Measurements from ENCODE around the gene FCER1G.
A peak's percentile ranks its signal among the peaks of the same experiment; 100 is the strongest.
"Not testable (repeated sequence)": the region's sequence is repeated elsewhere in the genome, so short reads cannot be mapped to it uniquely, and the experiment has no call there.

The FCER1G gene

GRCh38 chr1:161207173-161207572, 7.9 kb upstream of the FCER1G start:
- DNase-seq = no peak

GRCh38 chr1:161209790-161210409, 5.2 kb upstream of the FCER1G start:
- peak; percentile 60 for DNase-seq

GRCh38 chr1:161214369-161214768, 726 bp upstream of the FCER1G start:
- DNase-seq = no peak

- peak; percentile 48 for DNase-seq
Observed at GRCh38 chr1:161216945-161217712, 2.0 kb downstream of the FCER1G start.

- no peak for DNase-seq
Observed at GRCh38 chr1:161217831-161218230, 2.7 kb downstream of the FCER1G start.

- no peak for DNase-seq
Observed at GRCh38 chr1:161218301-161219077, 3.4 kb downstream of the FCER1G start.

GRCh38 chr1:161219078-161219892, 4.2 kb downstream of the FCER1G start:
- no peak for DNase-seq

GRCh38 chr1:161220002-161220401, 4.9 kb downstream of the FCER1G start:
- DNase-seq = no peak

- no peak for DNase-seq
Observed at GRCh38 chr1:161222175-161223019, 7.3 kb downstream of the FCER1G start.

GRCh38 chr1:161223805-161224694, 9.0 kb downstream of the FCER1G start:
- DNase-seq = no peak

- DNase-seq = not testable (repeated sequence)
Observed at GRCh38 chr1:161224695-161225087, 9.6 kb downstream of the FCER1G start.

- no peak for DNase-seq
Observed at GRCh38 chr1:161225178-161225533, 10.1 kb downstream of the FCER1G start.

- DNase-seq = peak; percentile 100
Observed at GRCh38 chr1:161225534-161226319, 10.6 kb downstream of the FCER1G start, which contains the start of gene TOMM40L. TSS of gene TOMM40L (plus strand) at chr1:161226060. CDS start at chr1:161226490, 430 bp downstream.

GRCh38 chr1:161226320-161226711, 11.2 kb downstream of the FCER1G start:
- no peak for DNase-seq

- DNase-seq = no peak
Observed at GRCh38 chr1:161226759-161227158, 11.7 kb downstream of the FCER1G start.

- DNase-seq = peak; percentile 63
Observed at GRCh38 chr1:161227196-161227871, 12.2 kb downstream of the FCER1G start.

GRCh38 chr1:161228032-161228431, 12.9 kb downstream of the FCER1G start:
- no peak for DNase-seq

GRCh38 chr1:161229896-161230295, 14.8 kb downstream of the FCER1G start:
- DNase-seq = no peak

- no peak for DNase-seq
Observed at GRCh38 chr1:161230762-161231161, 15.7 kb downstream of the FCER1G start.

Measured in fibroblast of skin of abdomen (primary cell).